Measurements from ENCODE around the gene LMNTD2. TPM values are rescaled to one million over a fixed set of nuclear protein-coding genes. Genes with fewer than 3 reads are reported as not detected.

The LMNTD2 gene
- total and polyA plus RNA-seq, 2 of the 13 experiments (the other 11 are each of a cell fraction or from before 2014, with no cell fraction given) = 1.1 to 3.1 TPM

- TF ChIP-seq CENPBD1 (CRISPR knock-in tag; IDR thresholded peaks at IDR 0.05; ENCODE audit: borderline replicate concordance, low read depth) = no peak
- no peak for TF ChIP-seq ZSCAN12 (CRISPR knock-in tag; IDR thresholded peaks at IDR 0.05)
- TF ChIP-seq ZNF383 (CRISPR knock-in tag; IDR thresholded peaks at IDR 0.05; ENCODE audit: borderline replicate concordance) = no peak
- TF ChIP-seq RORA (CRISPR knock-in tag; IDR thresholded peaks at IDR 0.05) = no peak
- no peak for TF ChIP-seq MXD3 (CRISPR knock-in tag; IDR thresholded peaks at IDR 0.05)
- TF ChIP-seq ZNF629 (CRISPR knock-in tag; conservative IDR thresholded peaks at IDR 0.05) = no peak
- TF ChIP-seq ZNF263 (CRISPR knock-in tag; IDR thresholded peaks at IDR 0.05) = no peak
- TF ChIP-seq MAFG (CRISPR knock-in tag; IDR thresholded peaks at IDR 0.05) = no peak
- TF ChIP-seq PRMT3 (CRISPR knock-in tag; IDR thresholded peaks at IDR 0.05; ENCODE audit: borderline replicate concordance, low read depth) = no peak
- no peak for TF ChIP-seq ZNF761 (CRISPR knock-in tag; conservative IDR thresholded peaks at IDR 0.05)
- TF ChIP-seq PHF21A (CRISPR knock-in tag; IDR thresholded peaks at IDR 0.05) = peak; percentile 20; the same call in 1 of the 2 replicates
- no peak for TF ChIP-seq TARDBP (CRISPR knock-in tag; IDR thresholded peaks at IDR 0.05)
- TF ChIP-seq ZNF446 (CRISPR knock-in tag; IDR thresholded peaks at IDR 0.05) = no peak
- no peak for TF ChIP-seq PREB (CRISPR knock-in tag; IDR thresholded peaks at IDR 0.05)
- no peak for TF ChIP-seq SRY (CRISPR knock-in tag; IDR thresholded peaks at IDR 0.05)
- peak; percentile 66 for TF ChIP-seq XRCC5 (optimal IDR thresholded peaks at IDR 0.05; ENCODE audit: low read length)
- no peak for TF ChIP-seq ZNF546 (CRISPR knock-in tag; conservative IDR thresholded peaks at IDR 0.05)
- no peak for TF ChIP-seq CHCHD3 (CRISPR knock-in tag; IDR thresholded peaks at IDR 0.05)
- no peak for TF ChIP-seq ZNF800 (CRISPR knock-in tag; IDR thresholded peaks at IDR 0.05)
- 0 out of 2 replicates have a peak, but pooled peaks have one; percentile 40 for TF ChIP-seq HMG20B (CRISPR knock-in tag; conservative IDR thresholded peaks at IDR 0.05)
- peak; percentile 60; the same call in 1 of the 2 replicates for TF ChIP-seq ZBTB38 (CRISPR knock-in tag; IDR thresholded peaks at IDR 0.05)
- no peak for TF ChIP-seq ZNF572 (CRISPR knock-in tag; IDR thresholded peaks at IDR 0.05)
- TF ChIP-seq ZNF781 (CRISPR knock-in tag; IDR thresholded peaks at IDR 0.05; ENCODE audit: borderline replicate concordance, not compliant biosample characterization) = no peak
- no peak for TF ChIP-seq GATAD1 (CRISPR knock-in tag; IDR thresholded peaks at IDR 0.05)
- no peak for TF ChIP-seq ZIK1 (CRISPR knock-in tag; IDR thresholded peaks at IDR 0.05; ENCODE audit: borderline replicate concordance, low read depth)
- no peak for TF ChIP-seq RFX3 (CRISPR knock-in tag; IDR thresholded peaks at IDR 0.05)
- no peak for TF ChIP-seq NFIB (CRISPR knock-in tag; IDR thresholded peaks at IDR 0.05; ENCODE audit: borderline replicate concordance)
- TF ChIP-seq MAFF (IDR thresholded peaks at IDR 0.05; ENCODE audit: low read depth, low read length) = no peak
- TF ChIP-seq MBNL3 (CRISPR knock-in tag; conservative IDR thresholded peaks at IDR 0.05) = no peak
Observed at GRCh38 chr11:520428-521176, 39.9 kb downstream of the LMNTD2 start (continued).

Measured in HepG2 (cell line).